Testis (tissue), 3 donors: ENCODE measurements around the gene GPR135. TPM values are rescaled to one million over a fixed set of nuclear protein-coding genes. Genes with fewer than 3 reads are reported as not detected.

Experiments used
- DNase-seq: peaks from one replicate; pipeline ENCODE4 v3.0.0-alpha.2; 2019
- H3K27ac ChIP-seq, 2 donors: fragments of 200-600 bp; sonication (generic); one replicate each; pipeline ENCODE4 v1.5.1; 2019
- H3K27me3 ChIP-seq: fragments of 200-600 bp; sonication (generic); one replicate; pipeline ENCODE4 v1.5.1; 2019
- H3K36me3 ChIP-seq: fragments of 200-600 bp; sonication (generic); one replicate; pipeline ENCODE4 v1.5.1; 2017; ENCODE audit warnings: low read depth; ENCODE audit errors: missing control alignments
- H3K4me1 ChIP-seq: fragments of 200-600 bp; sonication (generic); one replicate; pipeline ENCODE4 v1.5.1; 2019
- H3K4me3 ChIP-seq, 2 donors: fragments of 200-600 bp; sonication (generic); one replicate each; pipeline ENCODE4 v1.5.1; 2017 to 2019
- H3K9me3 ChIP-seq: fragments of 200-600 bp; sonication (generic); one replicate; pipeline ENCODE4 v1.5.1; 2017
- CTCF ChIP-seq, 3 experiments: fragments of 450-650 bp in 2 of 3; fragments of 200-600 bp in 1 of 3; sonication (generic) in 1 of 3; IDR thresholded peaks; one replicate each; pipeline ENCODE4 v1.5.1; 2016 to 2019; ENCODE audit warnings: antibody characterized with exemption in 3 of 3, mild to moderate bottlenecking in 2 of 3, moderate library complexity in 1 of 3
- POLR2A ChIP-seq: fragments of 450-650 bp; IDR thresholded peaks from one replicate; pipeline ENCODE4 v1.6.1; 2017; ENCODE audit warnings: antibody characterized with exemption, mild to moderate bottlenecking, moderate library complexity
- whole genome bisulfite sequencing, 2 donors: methylation state at CpG; one replicate each; pipeline ENCODE4 v1.1.5; 2018; 5-methylcytosine and 5-hydroxymethylcytosine counted together
- intact Hi-C: fragments of 100-400 bp; cut with DNase I; formaldehyde crosslinking; loops from one replicate; pipeline ENCODE4 v1.15.1; 2023; ENCODE audit warnings: low total_unique reads
- polyA plus RNA-seq: library from polyadenylated mRNA; stranded (reverse); fragments of 350-450 nt; fragmentation: Illumina TruSeq; extraction: RNeasy Lipid Tissue Mini Kit (QIAGEN cat#74804); gene quantifications from one replicate; pipeline ENCODE4 v1.2.3, GENCODE V29; 2014; ENCODE audit warnings: low read depth, low replicate concordance; ENCODE audit not compliant: insufficient read depth
- total RNA-seq, 2 donors: library from RNA; depleted of rRNA; stranded (reverse); fragments of >200 nt; gene quantifications; one replicate each; pipeline ENCODE4 v1.2.3, GENCODE V29; 2016

The GPR135 gene
- total and polyA plus RNA-seq, 3 donors from 2014 or later = 25.8 to 71.2 (median 33.1) TPM

DNA sequence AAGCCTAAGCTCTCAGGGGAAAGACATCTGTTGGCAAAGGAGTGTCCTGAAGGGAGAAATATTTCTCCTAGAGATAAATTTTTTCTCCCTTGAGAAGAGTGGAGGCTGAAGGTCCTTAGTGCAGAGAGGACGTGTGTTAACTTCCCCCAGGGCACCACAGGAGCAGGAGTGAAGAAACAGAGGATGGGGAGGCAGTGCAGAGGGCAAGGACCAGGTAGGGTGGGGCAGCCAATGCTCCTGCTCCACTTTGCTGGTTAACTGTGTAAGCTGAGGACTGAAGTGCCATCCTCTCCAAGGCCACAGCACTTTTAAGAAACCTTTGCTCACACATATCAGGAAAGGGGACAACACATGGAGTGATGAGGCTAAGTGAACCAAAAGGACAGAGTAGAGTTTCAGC lies 15.0 kb upstream of the GPR135 start:
- H3K9me3 ChIP-seq = no peaks in the 10 kb centered on the region
- intact Hi-C loops = no loop called here
- 33 to 43% methylated on average over 1 of the region's 1 CpG for WGBS, 2 donors
- DNase-seq = no peak
- H3K27me3 ChIP-seq = no peaks in the 10 kb centered on the region
- H3K36me3 ChIP-seq = no peaks in the 10 kb centered on the region
- peaks cover 26% of the 10 kb centered on the region for H3K4me1 ChIP-seq
- TF ChIP-seq POLR2A (no peak), CTCF (IDR thresholded peaks at IDR 0.05) (no peak)
- H3K27ac ChIP-seq = no peak overlapping the region
- no peak overlapping the region for H3K4me3 ChIP-seq

DNA sequence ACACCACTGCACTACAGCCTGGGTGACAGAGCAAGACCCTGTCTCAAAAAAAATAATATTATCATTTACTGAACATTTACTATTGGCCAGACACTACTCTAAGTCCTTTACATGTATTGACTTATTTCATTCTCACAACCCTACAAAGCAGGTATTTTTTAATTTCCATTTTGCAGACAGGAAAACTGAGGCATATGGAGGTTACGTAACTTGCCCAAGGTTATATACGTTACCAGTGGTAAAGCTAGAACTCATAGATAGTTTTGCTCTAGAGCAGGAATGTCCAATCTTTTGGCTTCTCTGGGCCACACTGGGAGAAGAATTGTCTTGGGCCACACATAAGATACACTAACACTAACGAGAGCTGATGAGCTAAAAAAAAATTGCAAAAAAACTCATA lies 13.4 kb upstream of the GPR135 start:
- Histone ChIP-seq H3K9me3 (no peaks in the 10 kb centered on the region), H3K4me3 (no peak overlapping the region), H3K27me3 (no peaks in the 10 kb centered on the region), H3K36me3 (no peaks in the 10 kb centered on the region), H3K27ac (no peak overlapping the region), H3K4me1 (peaks cover 26% of the 10 kb centered on the region)
- 89 to 97% methylated on average over 3 of the region's 3 CpGs for WGBS, 2 donors
- TF ChIP-seq CTCF (IDR thresholded peaks at IDR 0.05) = no peak
- no peak for DNase-seq
- intact Hi-C loops = no loop called here

DNA sequence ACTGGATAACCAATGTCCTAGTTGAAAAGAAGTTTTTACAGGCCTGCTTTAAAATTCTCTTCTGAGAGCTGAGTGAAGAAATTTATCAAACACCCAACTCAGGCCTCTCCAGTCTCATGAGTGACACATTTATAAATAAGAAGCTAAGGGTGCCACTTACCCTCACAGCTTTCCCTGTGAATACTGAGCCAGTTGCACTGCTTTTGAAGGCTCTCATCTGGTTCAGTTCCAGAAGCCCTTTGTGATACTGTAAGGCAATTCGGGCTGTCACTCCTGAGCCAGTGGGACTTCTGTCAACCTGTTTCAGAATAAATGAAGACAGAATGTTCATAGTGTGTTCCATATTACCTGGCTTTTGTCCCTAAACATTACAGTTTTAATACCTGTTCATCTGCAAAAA lies 10.5 kb upstream of the GPR135 start:
- Histone ChIP-seq H3K9me3 (no peaks in the 10 kb centered on the region), H3K4me3 (no peak overlapping the region), H3K4me1 (peaks cover 5% of the 10 kb centered on the region), H3K27me3 (no peaks in the 10 kb centered on the region), H3K36me3 (no peaks in the 10 kb centered on the region), H3K27ac (no peak overlapping the region)
- TF ChIP-seq CTCF (IDR thresholded peaks at IDR 0.05) = no peak
- TF ChIP-seq POLR2A = no peak
- 96 to 100% methylated on average over 1 of the region's 1 CpG for WGBS, 2 donors
- intact Hi-C loops = no loop called here
- DNase-seq = no peak

DNA sequence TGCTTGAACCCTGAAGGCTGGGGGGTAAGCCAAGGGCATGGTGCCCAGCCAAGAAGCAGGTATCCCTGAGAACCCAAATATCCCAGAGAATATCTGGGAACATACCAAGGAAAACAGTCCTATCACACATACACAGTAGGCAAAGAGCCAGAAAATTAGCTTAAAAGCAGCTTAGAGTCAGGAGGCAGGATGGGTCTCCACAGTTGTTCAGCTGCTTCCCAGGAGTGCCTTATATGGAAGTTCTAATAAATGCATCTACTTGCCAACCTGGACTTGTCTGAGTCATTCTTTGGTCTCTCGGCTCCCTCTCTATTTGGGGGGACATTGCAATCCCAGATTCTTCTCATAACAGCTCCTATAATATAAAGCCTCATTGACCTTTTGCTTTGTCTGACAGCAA lies 9.0 kb upstream of the GPR135 start:
- Histone ChIP-seq H3K27ac (no peak overlapping the region), H3K27me3 (no peaks in the 10 kb centered on the region), H3K36me3 (no peaks in the 10 kb centered on the region), H3K4me1 (no peaks in the 10 kb centered on the region), H3K4me3 (no peak overlapping the region), H3K9me3 (no peaks in the 10 kb centered on the region)
- no peak for TF ChIP-seq POLR2A
- intact Hi-C loops = no loop called here
- 69 to 73% methylated on average over 1 of the region's 1 CpG for WGBS, 2 donors
- DNase-seq = no peak

GRCh38 chr14:59464486-59465315 lies 479 bp downstream of the GPR135 start:
- peaks cover 5% of the 10 kb centered on the region for H3K4me1 ChIP-seq
- peak overlapping the region; percentile 74 to 80 for H3K27ac ChIP-seq
- WGBS, 2 donors = 0 to 1% methylated on average over 17 to 53 of the region's 105 CpGs
- DNase-seq = peak; percentile 71
- H3K36me3 ChIP-seq = no peaks in the 10 kb centered on the region
- no peaks in the 10 kb centered on the region for H3K27me3 ChIP-seq
- H3K4me3 ChIP-seq = peak overlapping the region; percentile 59 to 76
- H3K9me3 ChIP-seq = no peaks in the 10 kb centered on the region
- TF ChIP-seq POLR2A (no peak), CTCF (IDR thresholded peaks at IDR 0.05) (no peak)
- intact Hi-C loops = no loop called here
